HAP-1 (cell line): ENCODE measurements around the gene CCL19.

Experiments used
- DNase-seq, 2 experiments: peaks; one replicate each; pipeline ENCODE4 v3.0.0-alpha.2; 2016 to 2020; ENCODE audit warnings: low spot score in 2 of 2
- H3K27me3 ChIP-seq: fragments of 250-450 bp; sonication (Bioruptor Pico); 2 replicates; pipeline ENCODE4 v1.5.1; 2020; ENCODE audit warnings: low read depth, mild to moderate bottlenecking, moderate library complexity
- H3K36me3 ChIP-seq: fragments of 250-450 bp; sonication (Bioruptor Pico); replicated peaks from 2 replicates; pipeline ENCODE4 v1.5.1; 2020; ENCODE audit warnings: mild to moderate bottlenecking
- H3K4me1 ChIP-seq: fragments of 250-450 bp; sonication (Bioruptor Pico); 2 replicates; pipeline ENCODE4 v1.5.1; 2020; ENCODE audit warnings: mild to moderate bottlenecking
- H3K4me3 ChIP-seq: fragments of 250-450 bp; sonication (Bioruptor Pico); 2 replicates; pipeline ENCODE4 v1.5.1; 2020; ENCODE audit warnings: mild to moderate bottlenecking, moderate library complexity
- H3K9me3 ChIP-seq: fragments of 250-450 bp; sonication (Bioruptor Pico); 2 replicates; pipeline ENCODE4 v1.5.1; 2020; ENCODE audit warnings: mild to moderate bottlenecking, moderate library complexity
- in situ Hi-C: fragments of 300-500 bp; cut with MboI; formaldehyde crosslinking; loops from 3 replicates; pipeline ENCODE4 v1.14.3; 2020; ENCODE audit warnings: low sequenced_read_pairs, inconsistent platforms, mixed read lengths

Gene CCL19

GRCh38 chr9:34664281-34665066 is 26.6 kb downstream of the CCL19 start:
- in situ Hi-C loops: no loop called here
- Histone ChIP-seq H3K4me3 (peak overlapping the region; percentile 31), H3K9me3 (no peaks in the 10 kb centered on the region), H3K36me3 (no peaks in the 10 kb centered on the region), H3K27me3 (no peaks in the 10 kb centered on the region), H3K4me1 (peaks cover 7% of the 10 kb centered on the region)
- DNase-seq: peak; percentile 60 to 90

GRCh38 chr9:34663303-34663605 is 27.8 kb downstream of the CCL19 start:
- Histone ChIP-seq H3K27me3 (no peaks in the 10 kb centered on the region), H3K4me3 (no peak overlapping the region), H3K36me3 (no peaks in the 10 kb centered on the region), H3K9me3 (no peaks in the 10 kb centered on the region), H3K4me1 (peaks cover 7% of the 10 kb centered on the region)
- no peak for DNase-seq
- in situ Hi-C loops: no loop called here

DNA sequence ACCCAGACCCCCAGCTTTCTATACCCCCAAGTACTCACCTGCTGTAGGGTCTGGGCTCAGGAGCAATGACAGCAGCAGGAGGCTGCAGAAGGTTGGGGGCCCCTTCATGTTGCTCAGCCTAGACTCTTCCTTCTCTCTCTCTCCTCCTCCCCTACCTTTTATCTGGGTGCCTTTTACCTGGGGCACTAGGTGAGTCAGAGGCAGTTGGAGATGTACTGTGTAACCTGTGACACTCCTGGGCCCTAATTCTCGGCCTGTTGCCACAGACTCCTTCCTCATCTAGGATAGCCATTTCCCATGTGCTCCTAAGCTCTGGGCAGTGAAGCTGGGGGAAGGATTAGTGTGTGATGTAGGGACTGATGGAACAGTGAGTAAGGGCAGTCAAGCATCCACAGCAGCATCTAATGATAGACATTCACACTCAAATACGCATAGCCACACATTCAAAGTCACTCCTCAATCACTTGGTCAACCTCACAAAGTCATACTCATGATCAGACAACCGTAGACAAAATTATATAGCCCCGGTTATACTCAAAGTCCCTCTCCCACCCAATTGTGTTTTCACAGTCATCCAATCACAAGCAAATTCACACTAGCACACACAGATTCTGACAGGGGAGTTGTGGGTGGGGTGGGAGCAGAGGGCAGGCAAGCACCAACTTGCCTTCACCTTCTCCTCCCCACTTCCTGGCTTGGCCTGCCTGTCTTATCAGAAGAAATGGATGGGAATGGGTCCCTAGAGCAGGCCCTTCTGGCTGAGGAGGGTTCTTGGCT is 28.4 kb downstream of the CCL19 start, which contains the start of gene CCL27:
TSS of gene CCL27 (minus strand) at position 132 of the 777 bp plus-strand sequence. CDS start at position 108, 24 bp downstream.
- H3K4me1 ChIP-seq: peaks cover 7% of the 10 kb centered on the region
- no peaks in the 10 kb centered on the region for H3K27me3 ChIP-seq
- no peak for DNase-seq
- no peak within 1 kb of the TSS for H3K4me3 ChIP-seq
- in situ Hi-C loops: no loop called here
- no peaks in the 10 kb centered on the region for H3K9me3 ChIP-seq
- no peaks in the 10 kb centered on the region for H3K36me3 ChIP-seq

DNA sequence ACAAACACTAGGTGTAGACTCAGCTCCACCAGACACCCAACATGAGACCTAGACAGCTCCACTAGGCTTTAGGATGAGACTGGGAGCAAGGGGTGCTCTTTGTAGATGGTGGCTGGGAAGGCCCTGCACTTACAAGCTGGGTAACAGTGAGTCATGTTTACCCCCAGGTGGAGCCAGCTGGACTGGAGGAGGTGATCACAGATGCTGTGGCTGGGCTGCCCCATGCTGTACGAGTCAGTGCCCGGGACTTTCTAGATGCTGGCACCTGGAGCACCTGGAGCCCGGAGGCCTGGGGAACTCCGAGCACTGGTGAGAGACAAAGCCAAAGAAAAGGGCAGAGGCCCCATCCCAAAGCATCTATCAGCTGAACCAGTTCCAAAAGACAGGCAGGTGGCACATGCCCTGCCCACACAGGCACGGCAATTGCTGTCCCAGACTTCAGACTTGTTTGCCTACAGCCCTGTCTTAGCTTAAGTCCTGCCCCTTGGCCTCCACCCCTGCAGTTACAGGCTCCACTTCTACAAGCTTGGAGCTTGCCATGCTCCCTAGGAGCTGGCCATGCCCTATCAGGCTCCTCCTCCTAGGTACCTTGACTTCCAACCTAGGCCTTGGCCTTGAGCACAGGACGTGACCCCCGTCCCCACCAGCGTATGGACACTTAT is 31.4 kb downstream of the CCL19 start:
- Histone ChIP-seq H3K4me1 (peaks cover 4% of the 10 kb centered on the region), H3K27me3 (no peaks in the 10 kb centered on the region), H3K36me3 (no peaks in the 10 kb centered on the region), H3K9me3 (no peaks in the 10 kb centered on the region), H3K4me3 (no peak overlapping the region)
- in situ Hi-C loops: no loop called here
- DNase-seq: no peak

GRCh38 chr9:34658461-34658860 is 32.6 kb downstream of the CCL19 start:
- H3K36me3 ChIP-seq: no peaks in the 10 kb centered on the region
- in situ Hi-C loops: no loop called here

GRCh38 chr9:34656992-34657391 is 34.1 kb downstream of the CCL19 start:
- Histone ChIP-seq H3K27me3 (no peaks in the 10 kb centered on the region), H3K36me3 (no peaks in the 10 kb centered on the region), H3K4me3 (no peak overlapping the region), H3K9me3 (no peaks in the 10 kb centered on the region), H3K4me1 (peaks cover 3% of the 10 kb centered on the region)
- no peak for DNase-seq
- in situ Hi-C loops: no loop called here

More at GRCh38 chr9:34658461-34658860, 32.6 kb downstream of the CCL19 start:
- H3K27me3 ChIP-seq: no peaks in the 10 kb centered on the region
- H3K4me3 ChIP-seq: no peak overlapping the region
- no peaks in the 10 kb centered on the region for H3K9me3 ChIP-seq
- DNase-seq: no peak
- no peaks in the 10 kb centered on the region for H3K4me1 ChIP-seq

- Histone ChIP-seq H3K36me3 (no peaks in the 10 kb centered on the region), H3K4me1 (peaks cover 6% of the 10 kb centered on the region), H3K27me3 (no peaks in the 10 kb centered on the region), H3K9me3 (no peaks in the 10 kb centered on the region), H3K4me3 (no peak overlapping the region)
- in situ Hi-C loops: no loop called here
- no peak for DNase-seq
These were observed 35.7 kb downstream of the CCL19 start for GRCh38 chr9:34655394-34655793.

DNA sequence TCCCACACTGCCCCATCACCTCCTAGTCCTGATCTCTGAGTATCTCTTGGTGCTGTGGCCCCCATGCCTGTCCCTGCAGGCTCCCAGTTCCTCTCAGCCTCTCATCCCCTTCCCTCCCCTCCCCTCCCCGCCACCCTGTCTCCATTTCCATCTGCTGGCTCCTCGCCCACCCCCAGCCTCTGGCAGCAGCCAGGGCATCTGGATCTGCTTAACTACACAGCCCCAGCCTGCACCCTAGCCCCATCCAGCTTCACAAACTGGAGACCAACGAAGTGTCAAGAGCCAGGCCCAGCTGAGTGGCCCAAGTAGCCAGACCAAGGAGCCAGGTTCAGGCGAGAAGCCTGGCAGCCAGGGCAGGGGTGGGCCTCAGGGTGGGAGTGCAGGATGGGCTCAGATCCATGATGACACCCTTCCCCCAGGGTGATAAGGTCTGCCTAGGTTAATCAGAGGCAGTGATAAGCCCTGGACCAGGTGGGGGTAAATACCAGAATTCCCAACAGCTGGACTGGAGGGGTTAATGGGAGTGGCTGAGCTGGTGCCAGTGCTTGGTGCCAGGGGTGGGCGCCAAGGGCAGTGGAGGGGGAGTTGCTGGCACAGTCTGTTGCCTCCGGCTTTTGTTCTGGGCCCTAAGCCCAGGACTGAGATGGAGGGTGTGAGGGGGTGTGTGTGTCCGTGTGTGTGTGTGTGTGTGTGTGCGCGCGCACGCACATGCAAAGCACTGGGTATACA is 36.6 kb downstream of the CCL19 start:
- no peaks in the 10 kb centered on the region for H3K9me3 ChIP-seq
- DNase-seq: no peak
- no peak overlapping the region for H3K4me3 ChIP-seq
- peaks cover 6% of the 10 kb centered on the region for H3K4me1 ChIP-seq
- in situ Hi-C loops: no loop called here
- peaks cover 4% of the 10 kb centered on the region for H3K36me3 ChIP-seq
- H3K27me3 ChIP-seq: no peaks in the 10 kb centered on the region

DNA sequence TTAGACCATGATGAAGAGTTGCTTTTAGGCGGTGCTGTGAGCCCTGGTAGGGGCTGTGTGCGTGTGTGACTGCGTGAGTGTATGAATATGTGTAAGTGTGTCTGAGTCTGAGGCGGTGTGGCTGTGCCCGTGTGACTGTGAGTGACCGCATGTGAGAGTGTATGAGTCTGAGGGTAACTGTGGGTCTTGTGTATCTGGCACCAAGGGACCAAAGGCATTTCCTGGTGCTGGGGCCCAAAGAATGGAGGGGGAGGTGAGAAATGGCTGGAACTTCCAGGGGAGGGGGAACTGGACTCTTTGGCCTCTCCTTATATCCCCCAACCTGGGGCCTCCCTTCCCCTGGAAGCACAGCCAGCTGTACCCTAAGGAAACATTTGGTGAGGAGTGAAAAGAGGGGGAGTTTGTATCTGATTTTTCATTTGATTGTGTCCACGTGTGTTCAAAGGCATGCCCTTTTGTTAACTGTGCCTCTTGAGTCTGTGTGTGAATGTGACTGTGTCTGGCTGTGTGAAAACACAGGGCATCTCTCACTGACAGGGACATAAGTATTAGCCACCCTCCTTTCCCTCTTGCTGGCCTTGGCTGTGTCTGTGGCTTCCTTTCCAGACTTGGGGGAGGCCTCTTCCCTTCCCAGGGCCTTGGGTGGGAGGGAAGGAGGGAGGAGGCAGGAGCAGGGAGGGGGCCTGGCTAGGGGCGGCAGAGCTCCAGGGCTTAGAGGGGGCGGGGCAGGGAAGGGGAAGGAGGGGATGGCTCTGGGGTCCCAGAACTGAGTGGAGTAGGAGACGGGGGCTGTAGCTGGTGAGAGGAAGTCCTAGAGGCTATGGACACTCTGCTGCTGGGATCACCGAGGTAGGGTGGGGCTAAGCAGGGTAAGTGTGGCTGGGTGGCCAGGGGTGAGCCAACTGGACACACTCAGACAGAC is 37.7 kb downstream of the CCL19 start:
- no peaks in the 10 kb centered on the region for H3K27me3 ChIP-seq
- H3K4me1 ChIP-seq: peaks cover 6% of the 10 kb centered on the region
- H3K9me3 ChIP-seq: no peaks in the 10 kb centered on the region
- H3K4me3 ChIP-seq: no peak overlapping the region
- H3K36me3 ChIP-seq: peaks cover 12% of the 10 kb centered on the region
- DNase-seq: no peak
- in situ Hi-C loops: no loop called here

DNA sequence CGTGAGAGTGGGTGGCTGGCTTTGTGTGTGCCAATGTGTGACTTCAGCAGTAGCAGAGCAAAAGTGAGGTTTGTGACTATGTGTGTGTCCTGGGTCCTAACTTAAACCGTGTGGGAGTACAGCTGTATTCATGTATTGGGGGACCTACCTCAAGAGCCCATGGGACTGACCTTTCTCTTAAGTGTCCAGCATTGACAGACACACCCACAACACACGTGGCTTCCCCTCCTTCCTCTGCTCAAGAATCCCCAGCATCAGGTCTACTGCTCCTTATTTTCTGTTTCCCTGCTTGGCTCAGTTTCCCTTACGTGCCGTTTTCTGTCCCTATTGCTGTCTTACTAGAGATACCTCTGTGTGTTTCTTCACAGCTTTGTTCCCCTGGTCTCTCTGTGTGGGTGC is 38.5 kb downstream of the CCL19 start:
- H3K27me3 ChIP-seq: no peaks in the 10 kb centered on the region
- in situ Hi-C loops: no loop called here
- no peak overlapping the region for H3K4me3 ChIP-seq
- DNase-seq: no peak
- H3K36me3 ChIP-seq: peaks cover 15% of the 10 kb centered on the region
- peaks cover 6% of the 10 kb centered on the region for H3K4me1 ChIP-seq
- H3K9me3 ChIP-seq: no peaks in the 10 kb centered on the region

GRCh38 chr9:34651876-34652601 is 39.0 kb downstream of the CCL19 start, which contains the start of gene IL11RA:
IL11RA (plus strand) TSS chr9:34652185; CDS start chr9:34655218, 3,033 bp downstream.
- Histone ChIP-seq H3K4me3 (peak within 1 kb of the TSS; percentile 22), H3K27me3 (no peaks in the 10 kb centered on the region), H3K9me3 (no peaks in the 10 kb centered on the region), H3K4me1 (peaks cover 6% of the 10 kb centered on the region), H3K36me3 (peaks cover 15% of the 10 kb centered on the region)
- DNase-seq: peak; percentile 41 to 87
- in situ Hi-C loops: no loop called here

DNA sequence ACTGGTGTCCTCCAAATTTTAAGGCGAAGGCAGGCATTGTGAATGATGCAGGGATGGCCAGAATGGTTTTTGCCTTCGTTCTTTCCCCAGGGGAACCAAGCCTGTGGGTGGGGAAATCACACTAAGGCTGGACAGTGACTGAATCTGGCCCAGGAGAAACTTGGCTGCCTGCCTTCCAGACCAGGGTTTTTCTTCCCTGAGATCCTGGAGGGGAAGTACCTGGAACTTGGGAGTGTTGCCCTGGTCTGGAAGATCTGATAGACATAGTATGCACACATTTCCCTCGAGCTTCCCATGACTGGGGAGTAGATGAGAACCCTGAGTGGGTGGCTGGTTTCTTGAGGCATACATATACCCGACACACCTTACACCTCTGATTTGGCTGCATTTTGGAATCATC is 39.8 kb downstream of the CCL19 start:
- peak overlapping the region; percentile 22 for H3K4me3 ChIP-seq

More for the DNA sequence above, 39.8 kb downstream of the CCL19 start:
- Histone ChIP-seq H3K36me3 (peaks cover 15% of the 10 kb centered on the region), H3K27me3 (no peaks in the 10 kb centered on the region), H3K4me1 (peaks cover 6% of the 10 kb centered on the region), H3K9me3 (no peaks in the 10 kb centered on the region)
- DNase-seq: no peak
- in situ Hi-C loops: no loop called here
